Measurements from ENCODE around the gene SNRNP200. TPM values are rescaled to one million over a fixed set of nuclear protein-coding genes. Genes with fewer than 3 reads are reported as not detected.
A peak's percentile ranks its signal among the peaks of the same experiment; 100 is the strongest.

The SNRNP200 gene
- total RNA-seq, 4 donors from 2014 or later: 75.8 to 150 (median 110) TPM

- TF ChIP-seq CTCF (IDR thresholded peaks at IDR 0.05) (peak in 1 of 2 donors; percentile 33), POLR2AphosphoS5 (IDR thresholded peaks at IDR 0.05) (no peak)
- H3K27me3 ChIP-seq: no peaks in the 10 kb centered on the region
- H3K36me3 ChIP-seq: peaks cover 46% of the 10 kb centered on the region
- H3K9me3 ChIP-seq: no peaks in the 10 kb centered on the region
- peak overlapping the region; percentile 94 for H3K4me3 ChIP-seq
- H3K4me1 ChIP-seq: peaks cover 38% of the 10 kb centered on the region
- DNase-seq (ENCODE audit: low spot score in 2 of 2): no peak
- WGBS: 67% methylated on average over 12 of the region's 12 CpGs
- H3K27ac ChIP-seq: no peak overlapping the region
Observed at GRCh38 chr2:96267159-96267971, 38.0 kb downstream of the SNRNP200 start.

- Histone ChIP-seq H3K36me3 (peaks cover 33% of the 10 kb centered on the region), H3K9me3 (no peaks in the 10 kb centered on the region), H3K27ac (peak within 1 kb of the TSS; percentile 94), H3K4me1 (peaks cover 51% of the 10 kb centered on the region), H3K27me3 (no peaks in the 10 kb centered on the region), H3K4me3 (peak within 1 kb of the TSS; percentile 94)
- peak; percentile 5 to 81 (median 22) for TF ChIP-seq POLR2AphosphoS5 (IDR thresholded peaks at IDR 0.05)
- TF ChIP-seq EP300 (IDR thresholded peaks at IDR 0.05): no peak
- TF ChIP-seq CTCF (IDR thresholded peaks at IDR 0.05): peak; percentile 14 to 40
- peak; percentile 66 to 72 for TF ChIP-seq POLR2A (IDR thresholded peaks at IDR 0.05)
- WGBS: under 1% methylated on average over 23 of the region's 81 CpGs
- peak; percentile 99 for DNase-seq (ENCODE audit: low spot score in 2 of 2)
Observed at GRCh38 chr2:96265840-96266679, 39.3 kb downstream of the SNRNP200 start, which contains the start of the genes CIAO1 and TMEM127. TSS of gene CIAO1 (plus strand) at chr2:96266225. CDS start at chr2:96266351, 126 bp downstream. TSS of gene TMEM127 (minus strand) at chr2:96265997. CDS start at chr2:96265381, 616 bp downstream.

GRCh38 chr2:96265349-96265839 is 40.0 kb downstream of the SNRNP200 start:
- TF ChIP-seq CTCF (IDR thresholded peaks at IDR 0.05) (no peak), POLR2A (IDR thresholded peaks at IDR 0.05) (no peak), EP300 (IDR thresholded peaks at IDR 0.05) (no peak), POLR2AphosphoS5 (IDR thresholded peaks at IDR 0.05) (no peak)
- Histone ChIP-seq H3K27me3 (no peaks in the 10 kb centered on the region), H3K4me1 (peaks cover 57% of the 10 kb centered on the region), H3K4me3 (peak overlapping the region; percentile 94), H3K36me3 (peaks cover 28% of the 10 kb centered on the region), H3K9me3 (no peaks in the 10 kb centered on the region), H3K27ac (peak overlapping the region; percentile 94)
- 0% methylated on average over 13 of the region's 49 CpGs for WGBS
- DNase-seq (ENCODE audit: low spot score in 2 of 2): peak; percentile 85 to 88

- TF ChIP-seq CTCF (IDR thresholded peaks at IDR 0.05) (peak in 1 of 2 donors; percentile 5), EP300 (IDR thresholded peaks at IDR 0.05) (no peak)
- Histone ChIP-seq H3K27me3 (no peaks in the 10 kb centered on the region), H3K4me1 (peaks cover 63% of the 10 kb centered on the region), H3K36me3 (peaks cover 22% of the 10 kb centered on the region), H3K27ac (peak overlapping the region; percentile 94), H3K4me3 (peak overlapping the region; percentile 94), H3K9me3 (no peaks in the 10 kb centered on the region)
- DNase-seq (ENCODE audit: low spot score in 2 of 2): peak in 1 of 2 donors; percentile 76
- 21% methylated on average over 19 of the region's 33 CpGs for WGBS
Observed at GRCh38 chr2:96264656-96265348, 40.5 kb downstream of the SNRNP200 start.
